Measurements from ENCODE around the gene FARSB.

Gene FARSB

GRCh38 chr2:222554517-222554916, 101.4 kb downstream of the FARSB start:
- no peak for DNase-seq (ENCODE audit: low read depth in 2 of 2)

GRCh38 chr2:222548992-222549391, 106.9 kb downstream of the FARSB start:
- DNase-seq (ENCODE audit: low read depth in 2 of 2), result no peak

- DNase-seq (ENCODE audit: low read depth in 2 of 2), result no peak
Observed at GRCh38 chr2:222547083-222547482, 108.8 kb downstream of the FARSB start.

- DNase-seq (ENCODE audit: low read depth in 2 of 2), result no peak
Observed at GRCh38 chr2:222545823-222546795, 109.8 kb downstream of the FARSB start.

- DNase-seq (ENCODE audit: low read depth in 2 of 2), result no peak
Observed at GRCh38 chr2:222544661-222545060, 111.2 kb downstream of the FARSB start.

- DNase-seq (ENCODE audit: low read depth in 2 of 2), result no peak
Observed at GRCh38 chr2:222538535-222538934, 117.4 kb downstream of the FARSB start.

GRCh38 chr2:222535477-222535876, 120.4 kb downstream of the FARSB start:
- no peak for DNase-seq (ENCODE audit: low read depth in 2 of 2)

- DNase-seq (ENCODE audit: low read depth in 2 of 2), result no peak
Observed at GRCh38 chr2:222532315-222532714, 123.6 kb downstream of the FARSB start.

GRCh38 chr2:222526480-222527277, 129.2 kb downstream of the FARSB start:
- DNase-seq (ENCODE audit: low read depth in 2 of 2), result no peak

- DNase-seq (ENCODE audit: low read depth in 2 of 2), result no peak
Observed at GRCh38 chr2:222525811-222526210, 130.1 kb downstream of the FARSB start.

- no peak for DNase-seq (ENCODE audit: low read depth in 2 of 2)
Observed at GRCh38 chr2:222523783-222524544, 131.9 kb downstream of the FARSB start.

- no peak for DNase-seq (ENCODE audit: low read depth in 2 of 2)
Observed at GRCh38 chr2:222522082-222522481, 133.8 kb downstream of the FARSB start.

- DNase-seq (ENCODE audit: low read depth in 2 of 2), result no peak
Observed at GRCh38 chr2:222521099-222521498, 134.8 kb downstream of the FARSB start.

All from stimulated activated CD8-positive, alpha-beta memory T cell treated with anti-CD3 and anti-CD28 coated beads, Interleukin-2, amount 100 ng/mL, for 1 hour (primary cell).